ENCODE measurements around the gene MBOAT7.
"Not testable (repeated sequence)": the region's sequence is repeated elsewhere in the genome, so short reads cannot be mapped to it uniquely, and the experiment has no call there.

The MBOAT7 gene

DNA sequence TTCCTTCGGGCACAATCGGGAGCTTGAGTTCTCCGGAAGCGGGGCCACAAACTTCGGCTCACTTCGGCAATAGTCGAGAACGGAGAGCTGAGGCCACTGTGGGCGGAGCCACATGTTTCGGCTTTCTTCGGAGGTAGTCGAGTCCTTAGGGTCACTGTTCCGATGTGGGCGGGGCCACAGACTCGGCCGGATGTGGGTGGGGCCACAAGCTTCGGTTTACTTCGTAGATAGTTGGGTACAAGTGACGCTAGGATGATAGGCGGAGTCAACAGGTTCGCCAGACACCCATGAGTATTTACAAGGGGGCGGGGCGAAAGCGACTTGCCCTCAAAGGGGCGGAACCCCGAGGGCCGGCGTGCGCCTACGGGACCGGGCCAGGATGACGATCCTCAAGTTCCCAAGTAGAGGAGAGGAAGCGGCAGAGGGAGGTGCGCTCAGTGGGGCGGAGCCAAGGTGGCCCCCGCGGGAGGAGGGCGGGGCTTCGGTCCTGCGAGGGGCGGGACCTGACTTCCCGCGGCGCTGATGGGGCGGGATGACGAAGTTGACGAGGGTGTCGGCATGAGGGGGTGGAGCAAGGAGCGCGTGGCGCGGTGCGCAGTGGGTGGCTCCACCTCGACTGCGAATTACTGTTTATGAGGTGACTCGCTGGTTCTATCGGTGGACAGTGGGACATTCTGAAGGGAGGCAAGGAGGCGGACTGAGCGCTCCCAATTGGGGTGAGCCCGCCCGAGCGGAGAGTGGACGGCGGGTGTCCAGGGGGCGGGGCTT lies 539 bp upstream of the MBOAT7 start:
- DNase-seq (ENCODE audit: low read depth in 2 of 2), result peak; percentile 99 to 100

DNA sequence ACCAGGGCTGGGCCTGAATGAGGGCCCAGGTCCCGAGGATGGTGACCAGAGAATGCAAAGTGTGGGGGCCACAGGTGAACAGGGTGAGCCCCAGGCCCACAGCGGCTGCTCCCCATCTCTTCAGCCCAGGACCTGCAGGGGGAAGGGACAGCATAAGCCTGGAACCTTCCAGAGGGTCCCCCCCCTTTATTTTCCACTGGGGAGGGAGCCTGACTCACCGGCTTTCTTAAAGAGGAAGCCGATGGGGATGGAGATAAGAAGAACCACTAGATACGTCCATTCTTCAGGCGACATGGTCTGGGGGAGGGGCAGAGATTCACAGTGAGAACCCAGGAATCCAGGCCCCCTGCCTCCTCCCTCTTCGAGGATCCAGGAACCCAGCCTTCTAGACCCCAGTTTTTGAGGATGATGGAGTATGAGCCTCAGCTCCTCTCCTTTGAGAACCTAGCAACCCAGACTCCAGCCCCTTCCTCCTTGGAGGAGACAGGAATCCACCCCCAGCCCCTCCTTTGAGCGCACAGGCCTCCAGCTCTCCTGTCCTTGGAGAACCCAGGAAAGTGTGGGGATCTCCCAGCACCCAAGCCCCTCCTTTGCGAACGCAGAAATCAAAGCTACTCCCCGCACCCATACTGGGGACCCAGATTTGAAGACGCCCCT lies 1.0 kb downstream of the MBOAT7 start:
- DNase-seq (ENCODE audit: low read depth in 2 of 2), result peak in 1 of 2 donors; percentile 46

DNA sequence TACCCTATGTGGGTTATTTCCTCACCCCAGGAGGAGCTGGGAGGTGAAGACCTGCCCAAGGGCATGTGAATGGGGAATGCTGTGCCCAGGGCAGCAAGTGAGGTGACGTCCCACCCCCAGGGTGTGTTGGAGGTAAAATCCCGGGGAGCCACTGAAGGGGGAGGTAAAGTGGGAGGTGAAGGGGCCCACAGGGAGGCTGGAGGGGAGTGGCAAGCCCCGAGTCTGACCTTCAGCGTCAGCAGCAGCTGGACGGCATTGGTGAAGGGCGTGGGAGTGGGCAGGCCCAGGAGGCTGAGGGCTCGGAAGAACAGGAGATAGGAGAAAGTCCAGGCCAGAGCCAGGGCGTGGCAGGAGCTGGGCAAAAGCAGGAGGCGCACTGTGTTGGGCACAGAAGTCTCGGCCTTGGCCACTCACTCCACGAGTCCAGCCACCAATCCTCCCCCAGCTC lies 2.4 kb downstream of the MBOAT7 start:
- DNase-seq (ENCODE audit: low read depth in 2 of 2), result no peak

- no peak for DNase-seq (ENCODE audit: low read depth in 2 of 2)
Measured at GRCh38 chr19:54186351-54186750, 3.0 kb downstream of the MBOAT7 start.

DNA sequence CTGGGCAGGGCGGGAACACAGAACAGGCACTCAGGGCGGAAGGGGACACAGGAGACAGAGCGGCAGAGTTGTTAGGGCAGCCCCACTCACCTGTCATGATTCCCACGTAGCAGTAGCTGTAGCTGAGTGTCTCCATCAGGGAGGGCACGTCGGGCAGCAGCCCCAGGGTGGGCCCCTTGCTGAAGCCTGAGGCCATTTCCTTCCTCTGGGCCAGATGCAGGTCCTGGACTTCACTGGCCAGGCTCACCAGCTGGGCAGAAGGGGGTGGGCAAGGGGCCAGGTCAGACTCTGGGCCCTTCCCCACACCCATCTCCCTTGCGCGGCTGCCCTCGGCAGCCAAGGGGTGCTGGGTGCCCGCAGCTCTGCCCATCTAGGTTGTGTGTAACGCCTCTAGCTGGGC lies 5.9 kb downstream of the MBOAT7 start:
- no peak for DNase-seq (ENCODE audit: low read depth in 2 of 2)

DNA sequence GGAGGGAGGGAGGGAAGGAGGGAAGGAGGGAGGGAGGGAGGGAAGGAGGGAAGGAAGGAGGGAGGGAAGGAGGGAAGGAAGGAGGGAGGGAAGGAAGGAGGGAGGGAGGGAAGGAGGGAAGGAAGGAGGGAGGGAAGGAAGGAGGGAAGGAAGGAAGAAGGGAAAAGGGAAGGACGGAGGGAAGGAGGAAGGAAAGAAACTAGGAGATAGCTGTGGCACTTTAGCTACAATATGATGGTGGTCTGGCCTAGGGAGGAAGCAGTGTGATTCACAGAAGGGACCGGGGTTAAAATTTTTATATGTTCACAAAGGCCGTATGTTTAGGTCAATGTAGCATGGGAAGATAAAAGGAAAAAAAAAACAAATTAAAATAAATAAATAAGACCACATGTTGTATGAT lies 7.5 kb downstream of the MBOAT7 start:
- DNase-seq (ENCODE audit: low read depth in 2 of 2), result not testable (repeated sequence)

GRCh38 chr19:54180691-54181091 lies 8.7 kb downstream of the MBOAT7 start:
- no peak for DNase-seq (ENCODE audit: low read depth in 2 of 2)

- no peak for DNase-seq (ENCODE audit: low read depth in 2 of 2)
Measured at GRCh38 chr19:54179921-54180461, 9.4 kb downstream of the MBOAT7 start.

- no peak for DNase-seq (ENCODE audit: low read depth in 2 of 2)
Measured at GRCh38 chr19:54179262-54179852, 10.0 kb downstream of the MBOAT7 start.

DNA sequence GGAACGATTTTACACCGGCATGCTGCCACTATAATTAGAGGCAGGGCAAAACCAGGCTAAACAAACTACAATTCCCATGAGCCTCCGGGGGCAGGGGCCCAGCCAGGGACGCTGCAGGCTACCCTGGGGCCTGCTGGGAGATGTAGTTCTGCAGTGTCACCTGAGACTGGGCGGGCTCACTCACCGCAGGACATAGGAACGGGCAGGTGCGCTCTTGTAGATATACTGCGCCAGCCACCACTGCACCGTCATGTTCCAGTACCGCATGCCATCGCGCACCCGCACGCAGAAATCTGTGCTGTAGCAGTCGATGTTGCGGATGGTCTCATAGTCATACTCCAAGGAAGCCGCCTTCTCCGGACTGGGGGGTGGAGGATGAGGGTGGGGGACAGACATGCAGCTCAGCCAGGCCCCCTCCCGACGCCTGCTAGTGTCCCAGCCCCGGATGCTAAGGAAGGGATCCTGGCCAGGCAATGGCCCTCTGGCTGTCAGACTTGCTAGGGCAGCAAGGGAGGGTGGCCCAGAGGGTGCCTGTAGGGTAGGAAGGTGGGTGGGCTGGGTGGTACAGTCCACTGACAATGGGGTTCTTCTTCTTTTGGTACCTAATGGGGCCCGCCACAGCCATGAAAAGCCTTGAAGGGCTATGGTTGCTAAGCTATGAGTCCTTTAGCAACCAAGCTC lies 10.7 kb downstream of the MBOAT7 start:
- no peak for DNase-seq (ENCODE audit: low read depth in 2 of 2)

- no peak for DNase-seq (ENCODE audit: low read depth in 2 of 2)
Measured at GRCh38 chr19:54173951-54174834, 15.2 kb downstream of the MBOAT7 start.

DNA sequence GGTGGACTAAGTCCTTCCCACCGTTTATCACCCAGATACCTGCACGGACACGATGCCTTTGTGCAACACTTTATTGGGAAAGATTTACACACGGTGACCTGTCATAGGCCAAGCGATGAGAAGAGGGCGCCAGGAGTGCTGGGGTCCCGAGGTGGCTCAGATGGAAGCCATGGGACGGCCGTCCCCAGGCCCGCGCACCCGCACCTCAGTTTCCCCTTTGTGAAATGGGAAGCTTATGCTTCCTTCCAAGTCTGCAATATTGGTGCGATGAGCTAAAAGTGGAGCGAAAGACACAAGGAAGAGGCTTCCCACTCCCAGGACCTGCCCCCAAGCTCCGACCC lies 16.1 kb downstream of the MBOAT7 start:
- DNase-seq (ENCODE audit: low read depth in 2 of 2), result no peak

GRCh38 chr19:54172471-54173358 lies 16.7 kb downstream of the MBOAT7 start, which contains the start of gene TMC4:
Gene TMC4 (minus strand): TSS chr19:54173160. CDS start chr19:54173117, 43 bp downstream.
- no peak for DNase-seq (ENCODE audit: low read depth in 2 of 2)

- DNase-seq (ENCODE audit: low read depth in 2 of 2), result not testable (repeated sequence)
Measured at GRCh38 chr19:54171736-54172431, 17.5 kb downstream of the MBOAT7 start.

- no peak for DNase-seq (ENCODE audit: low read depth in 2 of 2)
Measured at GRCh38 chr19:54169149-54169740, 20.1 kb downstream of the MBOAT7 start.

- peak; percentile 79 to 94 for DNase-seq (ENCODE audit: low read depth in 2 of 2)
Measured at GRCh38 chr19:54168174-54168917, 21.0 kb downstream of the MBOAT7 start.

DNA sequence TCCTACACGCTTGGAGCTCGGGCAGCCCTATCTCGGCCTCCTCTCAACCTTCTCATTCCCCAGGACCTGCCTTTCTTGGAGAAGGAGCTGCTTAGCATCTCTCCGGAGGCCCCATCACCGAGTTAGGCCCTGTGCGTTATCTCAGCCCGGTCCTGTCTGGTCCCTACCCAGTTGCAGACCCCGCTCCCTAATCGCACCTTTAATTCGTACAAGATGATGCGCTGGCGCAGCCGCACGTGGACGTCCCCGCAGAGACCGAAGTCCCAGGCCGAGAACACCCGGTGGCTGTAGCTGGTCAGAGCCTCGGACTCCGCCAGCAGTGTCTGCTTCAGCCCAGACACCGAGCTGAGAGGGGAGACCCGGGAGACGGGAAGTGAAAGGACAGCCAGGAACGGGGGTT lies 24.2 kb downstream of the MBOAT7 start:
- DNase-seq (ENCODE audit: low read depth in 2 of 2), result no peak

GRCh38 chr19:54164369-54165068 lies 24.9 kb downstream of the MBOAT7 start:
- peak; percentile 19 to 29 for DNase-seq (ENCODE audit: low read depth in 2 of 2)

Data from stimulated activated CD8-positive, alpha-beta memory T cell treated with anti-CD3 and anti-CD28 coated beads, Interleukin-7, amount 100 ng/mL, for 1 hour (primary cell).